MM.1S (cell line): ENCODE results near the gene EFNA5.
A peak's percentile ranks its signal among the peaks of the same experiment; 100 is the strongest.
"Not testable (repeated sequence)": the region's sequence is repeated elsewhere in the genome, so short reads cannot be mapped to it uniquely, and the experiment has no call there.

Experiments
- DNase-seq: peaks from one replicate; pipeline ENCODE4 v3.0.0-alpha.2; 2015
- H2AFZ ChIP-seq: fragments of 300-600 bp; sonication (generic); 2 replicates; pipeline ENCODE4 v1.6.0; 2016; ENCODE audit warnings: antibody characterized with exemption, low read length
- H3F3A ChIP-seq: fragments of 300-600 bp; sonication (generic); 2 replicates; pipeline ENCODE4 v1.6.1; 2016; ENCODE audit warnings: mild to moderate bottlenecking, antibody characterized with exemption, low read length, moderate library complexity, mixed read lengths; ENCODE audit not compliant: insufficient read depth
- H3K27ac ChIP-seq: fragments of 300-600 bp; sonication (generic); 2 replicates; pipeline ENCODE4 v1.5.1; 2016; ENCODE audit warnings: mild to moderate bottlenecking, low read length
- H3K27me3 ChIP-seq: fragments of 300-600 bp; sonication (generic); replicated peaks from 2 replicates; pipeline ENCODE4 v1.6.0; 2016; ENCODE audit warnings: low read length; ENCODE audit not compliant: insufficient read depth
- H3K36me3 ChIP-seq: fragments of 300-600 bp; sonication (generic); replicated peaks from 2 replicates; pipeline ENCODE4 v1.6.1; 2016; ENCODE audit warnings: mild to moderate bottlenecking, low read length, mixed read lengths; ENCODE audit not compliant: insufficient read depth
- H3K4me1 ChIP-seq: fragments of 300-600 bp; sonication (generic); 2 replicates; pipeline ENCODE4 v1.6.1; 2016; ENCODE audit warnings: low read length, mixed read lengths
- H3K4me2 ChIP-seq: fragments of 300-600 bp; sonication (generic); 2 replicates; pipeline ENCODE4 v1.6.0; 2016; ENCODE audit warnings: low read depth, low read length
- H3K4me3 ChIP-seq: fragments of 300-600 bp; sonication (generic); 2 replicates; pipeline ENCODE4 v1.5.1; 2016; ENCODE audit warnings: low read length, mixed read lengths
- H3K79me2 ChIP-seq: fragments of 300-600 bp; sonication (generic); 2 replicates; pipeline ENCODE4 v1.6.1; 2016; ENCODE audit warnings: mixed run types, low read length, mixed read lengths
- H3K9ac ChIP-seq: fragments of 300-600 bp; sonication (generic); 2 replicates; pipeline ENCODE4 v1.6.1; 2016; ENCODE audit warnings: low read length, mixed read lengths
- H3K9me2 ChIP-seq: fragments of 300-600 bp; sonication (generic); replicated peaks from 2 replicates; pipeline ENCODE4 v1.6.1; 2016; ENCODE audit warnings: mild to moderate bottlenecking, low read length, mixed read lengths; ENCODE audit not compliant: insufficient read depth
- H3K9me3 ChIP-seq: fragments of 300-600 bp; sonication (generic); replicated peaks from 2 replicates; pipeline ENCODE4 v1.6.1; 2016; ENCODE audit warnings: mild to moderate bottlenecking, low read length, mixed read lengths; ENCODE audit not compliant: insufficient read depth
- H4K20me1 ChIP-seq: fragments of 300-600 bp; sonication (generic); 2 replicates; pipeline ENCODE4 v1.6.1; 2016; ENCODE audit warnings: mild to moderate bottlenecking, low read length, moderate library complexity, mixed read lengths; ENCODE audit not compliant: insufficient read depth
- CTCF ChIP-seq: fragments of 300-600 bp; sonication (generic); IDR thresholded peaks from 2 replicates; pipeline ENCODE4 v1.5.1; 2016; ENCODE audit warnings: antibody characterized with exemption, low read length, mixed read lengths
- EZH2 ChIP-seq: fragments of 300-600 bp; sonication (generic); optimal IDR thresholded peaks from 2 replicates; pipeline ENCODE3; 2017; ENCODE audit warnings: low read depth, mild to moderate bottlenecking, antibody characterized with exemption, low read length, mixed read lengths
- EZH2phosphoT487 ChIP-seq: fragments of 300-600 bp; sonication (generic); IDR thresholded peaks from 2 replicates; pipeline ENCODE4 v1.6.1; 2018; ENCODE audit warnings: antibody characterized with exemption, low read length

EFNA5 gene

GRCh38 chr5:107456281-107456715 is 214.4 kb downstream of the EFNA5 start:
- H3K9me2 ChIP-seq, result no peaks in the 10 kb centered on the region

GRCh38 chr5:107455111-107455544 is 215.6 kb downstream of the EFNA5 start:
- no peaks in the 10 kb centered on the region for H3K27me3 ChIP-seq
- no peaks in the 10 kb centered on the region for H3F3A ChIP-seq
- H2AFZ ChIP-seq, result no peak overlapping the region
- no peaks in the 10 kb centered on the region for H3K4me1 ChIP-seq
- no peaks in the 10 kb centered on the region for H3K9me2 ChIP-seq
- H3K27ac ChIP-seq, result no peak overlapping the region
- H3K79me2 ChIP-seq, result no peaks in the 10 kb centered on the region
- H3K36me3 ChIP-seq, result no peaks in the 10 kb centered on the region
- no peak overlapping the region for H3K4me3 ChIP-seq
- H3K9me3 ChIP-seq, result no peaks in the 10 kb centered on the region
- H3K9ac ChIP-seq, result no peak overlapping the region
- no peak overlapping the region for H3K4me2 ChIP-seq
- TF ChIP-seq EZH2phosphoT487, result no peak
- no peak for TF ChIP-seq EZH2
- TF ChIP-seq CTCF, result no peak
- H4K20me1 ChIP-seq, result no peaks in the 10 kb centered on the region
- no peak for DNase-seq

More at GRCh38 chr5:107456281-107456715, 214.4 kb downstream of the EFNA5 start:
- Histone ChIP-seq H3K27me3 (no peaks in the 10 kb centered on the region), H3K79me2 (no peaks in the 10 kb centered on the region), H3K4me3 (no peak overlapping the region), H3K27ac (no peak overlapping the region), H4K20me1 (no peaks in the 10 kb centered on the region), H3K36me3 (no peaks in the 10 kb centered on the region), H3F3A (no peaks in the 10 kb centered on the region), H2AFZ (no peak overlapping the region), H3K4me1 (no peaks in the 10 kb centered on the region), H3K4me2 (no peak overlapping the region), H3K9ac (no peak overlapping the region), H3K9me3 (no peaks in the 10 kb centered on the region)
- TF ChIP-seq CTCF (no peak), EZH2 (no peak), EZH2phosphoT487 (no peak)
- peak; percentile 14 for DNase-seq

- H3K4me2 ChIP-seq, H3F3A ChIP-seq, H3K27me3 ChIP-seq, H3K9me3 ChIP-seq, H3K36me3 ChIP-seq, H3K9ac ChIP-seq, H3K4me3 ChIP-seq, H3K79me2 ChIP-seq, H3K9me2 ChIP-seq, H3K4me1 ChIP-seq, H2AFZ ChIP-seq, DNase-seq, H3K27ac ChIP-seq, H4K20me1 ChIP-seq: not testable (repeated sequence)
These were observed 218.9 kb downstream of the EFNA5 start for GRCh38 chr5:107451827-107452226.

- no peak for DNase-seq
- no peak overlapping the region for H2AFZ ChIP-seq
These were observed 219.7 kb downstream of the EFNA5 start for GRCh38 chr5:107451028-107451427.

More at GRCh38 chr5:107451028-107451427, 219.7 kb downstream of the EFNA5 start:
- Histone ChIP-seq H3K9ac (no peak overlapping the region), H3K4me2 (no peak overlapping the region), H3K4me1 (no peaks in the 10 kb centered on the region), H3K4me3 (no peak overlapping the region), H3K27ac (no peak overlapping the region), H3F3A (no peaks in the 10 kb centered on the region), H3K9me2 (no peaks in the 10 kb centered on the region), H3K79me2 (no peaks in the 10 kb centered on the region), H3K36me3 (no peaks in the 10 kb centered on the region), H3K27me3 (no peaks in the 10 kb centered on the region), H4K20me1 (no peaks in the 10 kb centered on the region), H3K9me3 (no peaks in the 10 kb centered on the region)
- TF ChIP-seq CTCF (no peak), EZH2phosphoT487 (no peak), EZH2 (no peak)
